Pericardium fibroblast (primary cell): ENCODE results near the gene ZNF217. TPM values are rescaled to one million over a fixed set of nuclear protein-coding genes. Genes with fewer than 3 reads are reported as not detected.

ENCODE experiments used
- total RNA-seq: library from RNA; depleted of rRNA; stranded (reverse); fragments of >200 nt; gene quantifications from 2 replicates; pipeline ENCODE4 v1.2.3, GENCODE V29; 2015

The ZNF217 gene
- 10.6 and 16.0 TPM in 2 replicates for total RNA-seq

GRCh38 chr20:53593466-53594007 lies at the start of gene ZNF217:
Gene ZNF217, minus strand, starts transcription at chr20:53593839. Its CDS starts 11,013 bp downstream, at chr20:53582826.

